HG03095 (cell line): ENCODE results near the gene SLC25A3.
"Not testable (repeated sequence)": the region's sequence is repeated elsewhere in the genome, so short reads cannot be mapped to it uniquely, and the experiment has no call there.

Source experiments
- ATAC-seq: cut with Tn5 transposase; IDR thresholded peaks from one replicate; pipeline ENCODE4 v1.9.1; 2021; ENCODE audit warnings: moderate library complexity; ENCODE audit not compliant: unreplicated experiment

The SLC25A3 gene

GRCh38 chr12:98593351-98594049 lies at the start of gene SLC25A3:
Gene SLC25A3, plus strand, starts transcription at chr12:98593686. Its CDS starts 293 bp downstream, at chr12:98593979.
- peak; percentile 99 for ATAC-seq

DNA sequence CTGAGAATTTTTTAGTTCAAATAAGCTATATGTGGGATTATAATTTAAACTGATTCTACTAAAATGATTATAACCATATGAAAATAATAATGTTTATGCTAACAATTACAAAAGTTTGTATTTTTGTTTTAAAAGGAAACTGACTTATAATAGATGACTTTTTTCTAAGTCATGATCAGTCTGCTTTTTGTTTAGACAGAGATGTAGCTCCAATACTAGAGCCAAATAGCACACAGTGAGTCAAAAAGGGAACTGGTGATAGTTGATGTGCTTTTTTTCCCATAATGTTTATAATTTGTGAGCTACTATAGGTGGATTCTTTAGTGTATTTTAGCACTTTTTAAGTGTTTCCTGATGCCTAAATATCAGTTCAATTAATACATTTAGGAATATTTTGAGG lies 49.8 kb upstream of the SLC25A3 start:
- no peak for ATAC-seq

DNA sequence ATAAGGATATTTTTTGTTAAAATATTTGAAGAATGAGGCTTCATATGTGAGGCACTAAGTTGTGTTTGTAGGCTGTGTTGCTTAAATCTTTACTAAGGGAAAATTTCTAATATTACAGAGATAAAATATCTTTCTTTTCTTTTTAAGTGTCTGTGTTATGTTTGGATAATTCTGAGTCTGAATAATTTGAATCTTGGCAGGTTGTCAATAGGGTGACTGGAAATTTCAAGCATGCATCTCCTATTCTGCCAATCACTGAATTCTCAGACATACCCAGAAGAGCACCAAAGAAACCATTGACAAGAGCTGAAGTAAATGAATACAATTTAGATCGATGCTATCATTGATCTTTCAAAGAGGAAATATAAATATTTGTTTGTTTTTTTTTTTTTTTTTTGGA lies 48.7 kb upstream of the SLC25A3 start:
- no peak for ATAC-seq

- ATAC-seq = no peak
Observed at GRCh38 chr12:98549371-98550110, 43.9 kb upstream of the SLC25A3 start.

DNA sequence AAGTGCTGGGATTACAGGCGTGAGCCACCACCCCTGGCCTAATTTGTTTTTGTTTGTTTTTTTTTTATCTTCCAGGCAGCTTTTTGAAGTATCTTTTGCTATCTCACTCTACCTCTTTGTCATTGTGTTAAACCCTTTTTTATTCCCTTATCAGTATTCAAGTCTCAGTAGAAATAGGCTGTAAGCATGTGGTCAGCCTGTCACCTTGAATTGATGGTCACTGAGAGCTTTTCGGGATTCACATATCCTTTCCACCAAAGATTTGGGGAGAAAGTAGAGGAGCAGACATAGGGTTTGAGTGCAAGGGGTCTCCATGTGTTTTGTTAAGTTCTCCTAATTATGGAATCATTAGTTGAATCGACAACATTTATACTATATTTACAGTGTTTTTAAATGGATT lies 41.7 kb upstream of the SLC25A3 start:
- ATAC-seq = no peak

- not testable (repeated sequence) for ATAC-seq
Observed at GRCh38 chr12:98558097-98558496, 35.4 kb upstream of the SLC25A3 start.

DNA sequence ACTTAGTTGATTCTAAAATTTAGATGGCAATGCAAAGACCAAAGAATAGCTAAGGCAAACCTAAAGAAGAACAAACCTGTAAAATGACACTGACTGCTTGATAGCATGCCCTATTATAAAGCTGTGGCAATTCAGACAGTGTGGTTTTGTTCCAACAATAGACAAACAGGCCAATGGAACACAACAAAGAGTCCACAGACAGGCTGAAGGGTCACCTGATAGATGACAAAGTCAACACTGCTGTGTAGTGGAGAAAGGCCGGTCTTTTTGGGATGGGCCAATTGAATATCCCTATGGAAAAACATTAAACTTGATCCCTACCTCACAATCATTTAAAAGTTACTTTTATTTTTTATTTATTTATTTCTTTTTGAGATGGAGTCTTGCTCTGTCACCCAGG lies 33.8 kb upstream of the SLC25A3 start:
- ATAC-seq = no peak

DNA sequence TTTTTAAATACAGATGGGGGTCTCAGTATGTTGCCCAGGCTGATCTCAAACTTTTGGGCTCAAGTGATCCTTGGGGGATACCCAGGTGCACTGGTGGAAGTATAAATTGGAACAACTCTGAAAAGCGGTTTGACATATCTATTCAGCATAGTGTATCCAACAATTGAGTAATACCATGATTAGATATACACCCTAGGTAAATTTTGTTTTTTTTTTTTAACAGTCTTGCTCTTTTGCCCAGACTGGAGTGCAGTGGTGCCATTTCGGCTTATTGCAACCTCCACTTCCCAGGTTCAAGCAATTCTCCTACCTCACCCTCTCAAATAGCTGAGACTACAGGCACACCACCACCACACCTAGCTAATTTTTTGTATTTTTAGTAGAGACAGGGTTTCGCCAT lies 31.6 kb upstream of the SLC25A3 start:
- no peak for ATAC-seq

DNA sequence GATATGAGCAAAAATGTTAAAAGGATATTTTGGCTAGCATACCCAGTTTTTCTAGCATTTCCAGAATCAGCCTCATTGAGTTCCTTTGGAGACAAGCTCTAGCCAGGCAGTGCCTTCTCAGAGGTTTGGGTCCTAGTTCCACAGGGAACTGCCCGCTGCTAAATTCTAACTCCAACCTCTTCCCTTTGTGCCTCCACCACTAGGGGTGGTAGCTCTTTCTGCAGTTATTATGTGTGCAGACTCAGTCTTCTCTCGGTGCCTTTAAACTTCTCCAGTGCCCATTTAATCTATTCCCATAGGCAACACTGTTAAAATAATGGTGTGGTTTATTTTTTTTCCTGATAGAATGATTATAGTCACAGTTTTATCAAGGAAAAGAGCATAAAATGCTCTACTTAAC lies 21.5 kb upstream of the SLC25A3 start:
- no peak for ATAC-seq

DNA sequence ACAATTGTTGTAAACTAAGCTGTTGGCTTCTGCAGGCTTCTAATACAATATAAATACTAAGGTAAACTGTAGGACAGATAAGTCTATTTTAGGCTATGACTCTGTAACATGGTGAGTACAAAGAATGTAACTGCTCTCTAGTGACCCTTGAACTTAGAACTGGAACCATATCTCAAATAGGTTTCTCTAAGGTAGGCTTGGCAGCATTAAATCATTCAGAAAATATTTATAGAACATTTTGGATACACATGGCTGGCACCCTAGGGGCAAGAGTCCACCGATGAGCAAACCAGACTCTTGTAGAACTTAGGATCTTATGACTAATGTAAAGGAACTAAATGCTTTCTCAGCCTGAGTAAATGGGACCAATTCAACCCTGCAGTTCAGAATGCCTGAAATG lies 19.4 kb upstream of the SLC25A3 start:
- no peak for ATAC-seq

GRCh38 chr12:98575013-98575412 lies 18.5 kb upstream of the SLC25A3 start:
- ATAC-seq = no peak

GRCh38 chr12:98576795-98577194 lies 16.7 kb upstream of the SLC25A3 start:
- not testable (repeated sequence) for ATAC-seq

DNA sequence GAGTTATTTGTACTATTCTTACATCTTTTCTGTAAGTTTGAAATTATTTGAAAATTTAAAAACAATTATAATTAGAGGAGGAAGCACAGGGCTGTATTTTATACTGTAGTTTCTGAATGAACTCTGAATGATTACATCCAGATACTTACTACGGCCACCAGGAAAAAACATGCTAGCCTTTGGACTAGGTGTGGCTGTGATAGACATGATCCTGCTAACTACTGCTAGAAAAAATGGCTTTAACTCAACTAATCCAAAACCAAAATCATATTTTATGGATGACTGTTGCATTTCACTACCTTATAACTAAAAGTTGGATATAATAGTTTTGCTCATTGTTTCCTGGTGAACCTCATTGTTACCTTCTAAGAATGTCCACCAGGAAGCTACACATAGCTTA lies 15.1 kb upstream of the SLC25A3 start:
- no peak for ATAC-seq

- ATAC-seq = no peak
Observed at GRCh38 chr12:98578821-98579220, 14.7 kb upstream of the SLC25A3 start.

DNA sequence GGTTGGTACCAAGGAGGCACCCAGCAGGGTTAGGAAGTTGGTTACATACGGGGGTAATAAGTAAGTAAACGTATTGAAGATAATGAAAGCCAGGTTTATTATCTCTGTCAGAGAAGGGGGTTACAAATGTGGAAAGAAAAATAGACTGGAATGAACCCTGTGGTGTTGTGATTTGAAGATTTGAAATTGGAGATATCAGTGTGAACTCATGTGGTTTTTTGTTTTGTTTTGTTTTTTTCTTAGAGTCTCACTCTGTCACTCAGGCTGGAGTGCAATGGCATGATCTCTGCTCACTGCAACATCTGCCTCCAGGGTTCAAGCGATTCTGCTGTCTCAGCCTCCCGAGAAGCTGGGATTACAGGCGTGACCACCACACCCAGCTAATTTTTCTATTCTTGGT lies 14.1 kb upstream of the SLC25A3 start:
- no peak for ATAC-seq

DNA sequence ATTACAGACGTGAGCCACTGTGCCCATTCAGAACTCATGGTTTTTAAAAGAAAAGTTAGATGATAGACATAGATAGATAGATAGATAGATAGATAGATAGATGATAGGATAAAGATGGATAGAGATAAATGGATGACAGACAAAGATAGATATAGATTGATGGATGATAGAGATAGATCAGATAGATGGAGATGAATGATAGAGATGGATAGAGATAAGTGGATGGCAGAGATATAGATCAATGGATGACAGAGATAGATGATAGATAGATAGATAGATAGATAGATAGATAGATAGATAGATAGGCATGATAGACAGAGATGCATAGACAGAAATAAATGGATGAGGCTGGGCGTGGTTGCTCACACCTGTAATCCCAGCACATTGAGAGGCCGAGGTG lies 13.7 kb upstream of the SLC25A3 start:
- ATAC-seq = no peak

GRCh38 chr12:98580695-98581094 lies 12.8 kb upstream of the SLC25A3 start:
- no peak for ATAC-seq

- no peak for ATAC-seq
Observed at GRCh38 chr12:98581101-98581500, 12.4 kb upstream of the SLC25A3 start.

GRCh38 chr12:98582093-98582492 lies 11.4 kb upstream of the SLC25A3 start:
- no peak for ATAC-seq

GRCh38 chr12:98587084-98587483 lies 6.4 kb upstream of the SLC25A3 start:
- no peak for ATAC-seq

GRCh38 chr12:98591209-98591608 lies 2.3 kb upstream of the SLC25A3 start:
- no peak for ATAC-seq

DNA sequence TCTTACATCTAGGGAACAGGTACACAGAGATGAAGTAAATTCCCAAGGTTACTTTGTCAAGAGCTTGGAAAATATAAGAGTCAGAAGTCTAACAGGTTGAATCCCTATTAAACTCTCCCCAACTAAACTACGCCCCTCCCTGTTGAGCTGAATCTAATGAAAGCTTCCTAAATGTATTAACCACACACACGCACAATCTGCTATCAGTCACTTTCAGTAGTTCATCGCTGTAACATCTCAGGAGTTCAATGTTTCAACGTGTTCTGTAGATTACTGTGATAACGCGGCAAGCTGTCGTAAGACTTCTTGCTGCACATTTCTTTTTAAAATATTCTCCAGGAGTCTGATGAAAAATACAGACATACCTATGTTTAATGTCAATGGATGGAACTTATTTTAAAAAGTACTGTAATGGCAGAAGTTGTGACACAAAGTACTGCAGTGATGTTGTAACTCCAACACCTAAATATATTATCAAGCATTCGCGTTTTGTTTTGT lies 612 bp upstream of the SLC25A3 start:
- no peak for ATAC-seq
